ENCODE measurements around the gene TSPAN1.

The TSPAN1 gene

GRCh38 chr1:46176211-46176865, 1.5 kb downstream of the TSPAN1 start, which contains the start of gene P3R3URF:
Gene P3R3URF (minus strand): TSS chr1:46176488. CDS start chr1:46176471, 17 bp downstream.
- H3K27me3 ChIP-seq (ENCODE audit: control insufficient read depth in 2 of 2, insufficient read depth in 2 of 2, low read length in 2 of 2) = no peaks in the 10 kb centered on the region
- no peaks in the 10 kb centered on the region for H3K9me3 ChIP-seq (ENCODE audit: control insufficient read depth in 2 of 2, low read length in 2 of 2)
- no peak within 1 kb of the TSS for H3K9ac ChIP-seq (ENCODE audit: low read depth in 1 of 2, low read length in 2 of 2)
- peaks cover 29 to 36% of the 10 kb centered on the region in 2 donors for H3K4me1 ChIP-seq (ENCODE audit: control insufficient read depth in 2 of 2, insufficient read depth in 2 of 2, low read length in 2 of 2)
- no peak within 1 kb of the TSS for H3K27ac ChIP-seq (ENCODE audit: low read depth in 2 of 2, low read length in 2 of 2)
- H3K4me3 ChIP-seq (ENCODE audit: low read length in 2 of 2) = no peak within 1 kb of the TSS
- no peaks in the 10 kb centered on the region for H3K36me3 ChIP-seq (ENCODE audit: control insufficient read depth in 2 of 2, insufficient read depth in 2 of 2, low read length in 2 of 2)

GRCh38 chr1:46179138-46180081, 4.5 kb downstream of the TSPAN1 start:
- Histone ChIP-seq H3K4me1 (ENCODE audit: control insufficient read depth in 2 of 2, insufficient read depth in 2 of 2, low read length in 2 of 2) (peaks cover 43 to 50% of the 10 kb centered on the region in 2 donors), H3K36me3 (ENCODE audit: control insufficient read depth in 2 of 2, insufficient read depth in 2 of 2, low read length in 2 of 2) (peaks cover 3 to 7% of the 10 kb centered on the region in 2 donors), H3K9me3 (ENCODE audit: control insufficient read depth in 2 of 2, low read length in 2 of 2) (no peaks in the 10 kb centered on the region), H3K27me3 (ENCODE audit: control insufficient read depth in 2 of 2, insufficient read depth in 2 of 2, low read length in 2 of 2) (no peaks in the 10 kb centered on the region), H3K4me3 (ENCODE audit: low read length in 2 of 2) (peak overlapping the region in 1 of 2 donors; percentile 86), H3K27ac (ENCODE audit: low read depth in 2 of 2, low read length in 2 of 2) (peak overlapping the region; percentile 96 to 97), H3K9ac (ENCODE audit: low read depth in 1 of 2, low read length in 2 of 2) (peak overlapping the region; percentile 14 to 42)

GRCh38 chr1:46180082-46180616, 5.3 kb downstream of the TSPAN1 start:
- H3K4me1 ChIP-seq (ENCODE audit: control insufficient read depth in 2 of 2, insufficient read depth in 2 of 2, low read length in 2 of 2) = peaks cover 47 to 53% of the 10 kb centered on the region in 2 donors
- H3K4me3 ChIP-seq (ENCODE audit: low read length in 2 of 2) = peak overlapping the region; percentile 80 to 86
- peaks cover 10 to 14% of the 10 kb centered on the region in 2 donors for H3K36me3 ChIP-seq (ENCODE audit: control insufficient read depth in 2 of 2, insufficient read depth in 2 of 2, low read length in 2 of 2)
- H3K9me3 ChIP-seq (ENCODE audit: control insufficient read depth in 2 of 2, low read length in 2 of 2) = no peaks in the 10 kb centered on the region
- H3K9ac ChIP-seq (ENCODE audit: low read depth in 1 of 2, low read length in 2 of 2) = peak overlapping the region; percentile 79 to 85
- H3K27ac ChIP-seq (ENCODE audit: low read depth in 2 of 2, low read length in 2 of 2) = peak overlapping the region; percentile 96 to 97
- no peaks in the 10 kb centered on the region for H3K27me3 ChIP-seq (ENCODE audit: control insufficient read depth in 2 of 2, insufficient read depth in 2 of 2, low read length in 2 of 2)

- no peaks in the 10 kb centered on the region for H3K27me3 ChIP-seq (ENCODE audit: control insufficient read depth in 2 of 2, insufficient read depth in 2 of 2, low read length in 2 of 2)
- peak overlapping the region; percentile 79 to 85 for H3K9ac ChIP-seq (ENCODE audit: low read depth in 1 of 2, low read length in 2 of 2)
- no peaks in the 10 kb centered on the region for H3K9me3 ChIP-seq (ENCODE audit: control insufficient read depth in 2 of 2, low read length in 2 of 2)
- H3K27ac ChIP-seq (ENCODE audit: low read depth in 2 of 2, low read length in 2 of 2) = peak overlapping the region; percentile 96 to 97
- peak overlapping the region; percentile 80 to 86 for H3K4me3 ChIP-seq (ENCODE audit: low read length in 2 of 2)
- peaks cover 18 to 19% of the 10 kb centered on the region in 2 donors for H3K36me3 ChIP-seq (ENCODE audit: control insufficient read depth in 2 of 2, insufficient read depth in 2 of 2, low read length in 2 of 2)
- peaks cover 53 to 63% of the 10 kb centered on the region in 2 donors for H3K4me1 ChIP-seq (ENCODE audit: control insufficient read depth in 2 of 2, insufficient read depth in 2 of 2, low read length in 2 of 2)
Measured at GRCh38 chr1:46181343-46182260, 6.7 kb downstream of the TSPAN1 start.

DNA sequence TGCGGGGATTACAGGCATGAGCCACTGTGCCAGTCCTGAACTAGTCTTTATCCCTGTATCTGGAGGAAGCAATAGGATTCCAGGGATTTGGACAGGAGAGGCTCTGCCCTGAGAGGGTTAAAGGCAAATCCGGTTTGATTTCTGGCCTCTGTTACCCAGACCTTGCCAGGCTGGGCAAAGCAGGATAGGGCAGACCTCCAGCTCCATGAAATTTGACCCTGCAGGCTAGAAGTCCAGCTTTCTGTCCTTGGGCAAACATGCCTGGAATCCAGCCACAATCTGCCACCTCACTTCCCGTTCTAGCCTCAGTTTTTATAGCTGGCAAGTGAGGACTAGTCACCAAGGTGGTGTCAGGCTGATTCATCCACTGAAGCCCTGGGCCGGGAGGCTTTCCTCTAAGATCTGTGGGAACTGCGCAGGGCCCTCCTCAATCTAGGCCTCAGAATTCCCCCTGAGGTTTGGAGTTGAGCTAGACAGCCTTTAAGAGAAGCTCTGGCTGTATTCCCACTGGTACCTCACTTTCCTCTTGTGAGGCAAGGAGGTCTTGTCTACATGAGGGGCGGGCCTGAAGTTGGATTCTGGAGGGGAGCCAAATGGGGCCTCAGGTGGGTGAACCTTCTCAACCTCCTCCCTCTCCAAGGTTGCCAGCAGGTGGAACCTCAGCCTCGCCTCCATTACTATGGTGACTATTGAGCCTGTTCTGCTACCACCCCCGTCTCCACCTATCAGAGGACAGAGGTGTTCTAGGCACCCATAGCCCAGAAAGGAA, 8.4 kb downstream of the TSPAN1 start:
- Histone ChIP-seq H3K9me3 (ENCODE audit: control insufficient read depth in 2 of 2, low read length in 2 of 2) (no peaks in the 10 kb centered on the region), H3K27me3 (ENCODE audit: control insufficient read depth in 2 of 2, insufficient read depth in 2 of 2, low read length in 2 of 2) (no peaks in the 10 kb centered on the region), H3K9ac (ENCODE audit: low read depth in 1 of 2, low read length in 2 of 2) (peak overlapping the region; percentile 47 to 85), H3K36me3 (ENCODE audit: control insufficient read depth in 2 of 2, insufficient read depth in 2 of 2, low read length in 2 of 2) (peaks cover 23 to 25% of the 10 kb centered on the region in 2 donors), H3K4me3 (ENCODE audit: low read length in 2 of 2) (peak overlapping the region; percentile 80 to 86), H3K27ac (ENCODE audit: low read depth in 2 of 2, low read length in 2 of 2) (peak overlapping the region; percentile 96 to 97), H3K4me1 (ENCODE audit: control insufficient read depth in 2 of 2, insufficient read depth in 2 of 2, low read length in 2 of 2) (peaks cover 66 to 77% of the 10 kb centered on the region in 2 donors)

DNA sequence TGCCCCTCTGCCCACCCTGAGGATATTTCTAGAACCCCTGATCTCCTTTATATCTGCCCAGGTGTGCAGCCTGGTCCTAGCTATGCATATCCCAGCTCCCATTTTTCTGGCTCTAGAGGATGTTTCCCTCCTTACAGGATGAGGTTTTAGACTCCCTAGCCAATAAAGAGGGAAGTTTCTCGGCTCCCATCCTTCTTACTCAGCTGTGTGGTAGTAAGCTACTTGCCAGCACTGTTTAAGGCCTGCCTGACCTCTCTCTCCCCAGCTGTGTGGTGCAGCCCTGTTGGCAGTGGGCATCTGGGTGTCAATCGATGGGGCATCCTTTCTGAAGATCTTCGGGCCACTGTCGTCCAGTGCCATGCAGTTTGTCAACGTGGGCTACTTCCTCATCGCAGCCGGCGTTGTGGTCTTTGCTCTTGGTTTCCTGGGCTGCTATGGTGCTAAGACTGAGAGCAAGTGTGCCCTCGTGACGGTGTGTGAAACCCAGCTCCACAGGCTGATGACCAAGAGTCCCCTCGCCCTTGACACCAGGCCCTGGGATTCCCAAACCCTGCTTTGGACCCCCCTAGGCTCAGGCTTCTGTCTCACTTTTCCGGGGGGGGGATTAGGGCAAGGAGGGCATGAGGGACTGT, 9.2 kb downstream of the TSPAN1 start:
- H3K4me3 ChIP-seq (ENCODE audit: low read length in 2 of 2) = peak overlapping the region; percentile 49 to 80
- H3K4me1 ChIP-seq (ENCODE audit: control insufficient read depth in 2 of 2, insufficient read depth in 2 of 2, low read length in 2 of 2) = peaks cover 72 to 85% of the 10 kb centered on the region in 2 donors
- H3K36me3 ChIP-seq (ENCODE audit: control insufficient read depth in 2 of 2, insufficient read depth in 2 of 2, low read length in 2 of 2) = peaks cover 23 to 27% of the 10 kb centered on the region in 2 donors
- H3K9me3 ChIP-seq (ENCODE audit: control insufficient read depth in 2 of 2, low read length in 2 of 2) = no peaks in the 10 kb centered on the region
- H3K27ac ChIP-seq (ENCODE audit: low read depth in 2 of 2, low read length in 2 of 2) = peak overlapping the region; percentile 96 to 97
- H3K27me3 ChIP-seq (ENCODE audit: control insufficient read depth in 2 of 2, insufficient read depth in 2 of 2, low read length in 2 of 2) = no peaks in the 10 kb centered on the region
- H3K9ac ChIP-seq (ENCODE audit: low read depth in 1 of 2, low read length in 2 of 2) = peak overlapping the region; percentile 47 to 85

- Histone ChIP-seq H3K9me3 (ENCODE audit: control insufficient read depth in 2 of 2, low read length in 2 of 2) (no peaks in the 10 kb centered on the region), H3K27me3 (ENCODE audit: control insufficient read depth in 2 of 2, insufficient read depth in 2 of 2, low read length in 2 of 2) (no peaks in the 10 kb centered on the region), H3K4me1 (ENCODE audit: control insufficient read depth in 2 of 2, insufficient read depth in 2 of 2, low read length in 2 of 2) (peaks cover 67 to 80% of the 10 kb centered on the region in 2 donors), H3K27ac (ENCODE audit: low read depth in 2 of 2, low read length in 2 of 2) (peak overlapping the region; percentile 96 to 97), H3K9ac (ENCODE audit: low read depth in 1 of 2, low read length in 2 of 2) (peak overlapping the region in 1 of 2 donors; percentile 85), H3K36me3 (ENCODE audit: control insufficient read depth in 2 of 2, insufficient read depth in 2 of 2, low read length in 2 of 2) (peaks cover 23 to 35% of the 10 kb centered on the region in 2 donors), H3K4me3 (ENCODE audit: low read length in 2 of 2) (peak overlapping the region; percentile 49 to 80)
Measured at GRCh38 chr1:46184920-46185658, 10.2 kb downstream of the TSPAN1 start.

DNA sequence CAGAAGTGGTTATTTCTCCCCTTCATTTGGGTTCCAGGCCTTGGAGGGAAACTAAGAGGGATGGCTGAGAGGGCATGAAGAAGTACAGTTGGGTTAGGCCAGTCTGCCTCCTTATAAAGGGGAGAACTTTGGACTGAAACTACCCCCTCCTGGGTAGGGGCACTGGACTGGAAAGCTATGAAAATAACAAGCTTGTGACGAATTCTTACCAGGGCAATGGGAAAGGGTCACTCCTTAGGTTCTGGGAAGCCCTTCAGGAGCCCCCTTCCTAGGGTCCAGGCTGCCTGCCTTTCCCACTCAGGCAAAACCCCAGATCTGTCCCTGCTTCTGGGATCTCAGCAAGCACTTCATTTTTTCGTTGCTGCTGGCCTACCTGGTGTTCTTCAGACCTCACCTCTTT, 11.2 kb downstream of the TSPAN1 start:
- Histone ChIP-seq H3K4me3 (ENCODE audit: low read length in 2 of 2) (no peak overlapping the region), H3K27me3 (ENCODE audit: control insufficient read depth in 2 of 2, insufficient read depth in 2 of 2, low read length in 2 of 2) (no peaks in the 10 kb centered on the region), H3K9me3 (ENCODE audit: control insufficient read depth in 2 of 2, low read length in 2 of 2) (no peaks in the 10 kb centered on the region), H3K36me3 (ENCODE audit: control insufficient read depth in 2 of 2, insufficient read depth in 2 of 2, low read length in 2 of 2) (peaks cover 29 to 44% of the 10 kb centered on the region in 2 donors), H3K27ac (ENCODE audit: low read depth in 2 of 2, low read length in 2 of 2) (peak overlapping the region; percentile 96 to 97), H3K9ac (ENCODE audit: low read depth in 1 of 2, low read length in 2 of 2) (peak overlapping the region in 1 of 2 donors; percentile 3), H3K4me1 (ENCODE audit: control insufficient read depth in 2 of 2, insufficient read depth in 2 of 2, low read length in 2 of 2) (peaks cover 59 to 71% of the 10 kb centered on the region in 2 donors)

All from mucosa of rectum (tissue), 2 donors.